Right ventricle myocardium inferior (tissue), 1 donor: ENCODE data around the gene DUOXA1. TPM values are rescaled to one million over a fixed set of nuclear protein-coding genes. Genes with fewer than 3 reads are reported as not detected.
"Not testable (repeated sequence)": the region's sequence is repeated elsewhere in the genome, so short reads cannot be mapped to it uniquely, and the experiment has no call there.

Source experiments
- ATAC-seq: fragments of 200-7000 bp; cut with Tn5 transposase; one replicate; pipeline ENCODE4 v1.9.1; 2020; ENCODE audit warnings: mild to moderate bottlenecking, moderate library complexity
- DNase-seq: peaks from one replicate; pipeline ENCODE4 v3.0.0; 2021; ENCODE audit errors: missing footprints
- intact Hi-C: fragments of 100-400 bp; cut with DNase I; formaldehyde crosslinking; loops from one replicate; pipeline ENCODE4 v1.11.0; 2022
- total RNA-seq: library from RNA; stranded (reverse); fragmentation: NEBNext Ultra II Directional; extraction: Animal tissue kit (Norgen Biotek cat#: 25700); gene quantifications from one replicate; pipeline ENCODE4 v1.2.1, GENCODE V29; 2021
- donor health status: DM: no; HTN: yes; CAD: no; lungs with severe emphysema.

The DUOXA1 gene
- total RNA-seq, 1 donor from 2014 or later: 0.68 TPM

DNA sequence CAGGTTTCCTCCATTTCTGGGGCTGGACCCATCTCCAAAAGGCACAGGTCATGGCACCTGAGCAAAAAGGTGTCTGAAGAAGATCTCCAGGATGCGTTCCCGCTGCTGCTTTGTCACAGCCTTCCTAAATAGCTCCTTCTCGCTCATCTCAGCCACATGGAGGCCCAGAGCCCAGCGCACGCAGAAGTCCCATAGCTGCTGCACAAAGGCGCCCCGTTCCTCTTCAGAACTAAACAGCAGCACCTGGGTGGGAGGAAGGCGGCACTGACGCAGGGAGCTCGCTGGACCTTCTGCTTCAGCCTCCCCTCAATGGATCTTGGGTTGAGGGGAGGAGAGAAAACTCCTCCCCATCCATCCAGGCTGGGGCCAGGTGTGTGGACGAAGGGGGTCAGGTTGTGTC is 24.1 kb downstream of the DUOXA1 start:
- DNase-seq: no peak
- no peak for ATAC-seq
- intact Hi-C loops: no loop called here

DNA sequence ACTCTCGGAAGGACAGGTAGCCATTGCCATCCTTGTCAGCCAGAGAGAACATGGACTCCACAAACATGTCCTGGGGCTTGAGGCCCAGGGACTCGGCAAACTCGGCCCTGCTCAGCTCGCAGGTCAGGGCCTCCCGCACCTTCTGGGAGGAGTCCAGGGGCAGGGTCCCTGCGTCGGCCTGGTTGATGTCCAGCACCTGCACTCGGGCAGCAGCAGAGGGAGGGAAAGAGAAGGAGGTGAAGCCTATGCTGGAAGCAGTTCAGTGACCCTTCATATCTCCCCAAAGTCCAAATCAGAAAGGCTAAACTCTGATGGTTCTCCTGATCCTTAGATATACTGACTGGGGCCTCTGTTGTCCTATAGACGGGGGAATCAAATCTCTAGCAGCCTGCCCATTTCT is 25.5 kb downstream of the DUOXA1 start:
- intact Hi-C loops, DNase-seq, ATAC-seq: not testable (repeated sequence)

DNA sequence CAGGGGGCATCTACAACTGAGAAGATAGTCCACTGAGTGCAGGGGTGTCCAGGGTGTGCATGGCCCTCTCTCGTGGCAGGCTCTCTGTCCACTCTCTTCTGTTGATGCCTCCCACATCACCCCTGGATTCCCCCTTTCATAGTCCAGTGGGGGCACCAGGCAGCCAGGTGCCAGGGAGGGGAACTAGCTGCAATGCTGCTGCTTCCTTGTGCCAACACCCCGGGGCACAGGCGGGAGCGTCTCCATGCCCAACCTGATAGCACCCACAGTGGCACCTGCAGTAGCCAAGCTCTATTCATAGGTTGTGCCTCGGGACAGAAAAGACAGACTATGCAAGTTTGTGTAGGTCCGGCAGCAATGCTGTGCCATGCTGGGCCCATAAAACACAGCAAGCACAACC is 27.5 kb downstream of the DUOXA1 start:
- ATAC-seq: no peak
- no peak for DNase-seq
- intact Hi-C loops: no loop called here

DNA sequence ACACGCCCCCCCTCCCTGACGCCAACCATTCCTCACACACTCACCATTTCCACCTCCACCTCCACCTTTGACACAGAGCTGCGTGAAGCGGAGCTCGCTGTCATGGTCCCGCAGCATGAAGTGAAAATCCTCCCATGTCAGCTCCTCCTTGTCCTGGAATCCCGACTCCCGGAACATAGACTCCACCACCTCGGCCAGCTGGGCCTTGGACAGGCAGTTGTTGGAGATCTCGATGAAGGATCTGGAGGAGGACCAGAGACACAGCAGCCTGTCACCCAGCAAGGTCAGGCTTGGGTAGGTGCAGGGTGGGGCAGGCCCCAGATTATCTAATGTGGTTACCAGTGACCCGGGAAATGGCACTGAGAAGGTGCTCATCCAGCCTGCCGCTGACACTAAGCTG is 27.9 kb downstream of the DUOXA1 start:
- intact Hi-C loops: no loop called here
- no peak for DNase-seq
- ATAC-seq: no peak

DNA sequence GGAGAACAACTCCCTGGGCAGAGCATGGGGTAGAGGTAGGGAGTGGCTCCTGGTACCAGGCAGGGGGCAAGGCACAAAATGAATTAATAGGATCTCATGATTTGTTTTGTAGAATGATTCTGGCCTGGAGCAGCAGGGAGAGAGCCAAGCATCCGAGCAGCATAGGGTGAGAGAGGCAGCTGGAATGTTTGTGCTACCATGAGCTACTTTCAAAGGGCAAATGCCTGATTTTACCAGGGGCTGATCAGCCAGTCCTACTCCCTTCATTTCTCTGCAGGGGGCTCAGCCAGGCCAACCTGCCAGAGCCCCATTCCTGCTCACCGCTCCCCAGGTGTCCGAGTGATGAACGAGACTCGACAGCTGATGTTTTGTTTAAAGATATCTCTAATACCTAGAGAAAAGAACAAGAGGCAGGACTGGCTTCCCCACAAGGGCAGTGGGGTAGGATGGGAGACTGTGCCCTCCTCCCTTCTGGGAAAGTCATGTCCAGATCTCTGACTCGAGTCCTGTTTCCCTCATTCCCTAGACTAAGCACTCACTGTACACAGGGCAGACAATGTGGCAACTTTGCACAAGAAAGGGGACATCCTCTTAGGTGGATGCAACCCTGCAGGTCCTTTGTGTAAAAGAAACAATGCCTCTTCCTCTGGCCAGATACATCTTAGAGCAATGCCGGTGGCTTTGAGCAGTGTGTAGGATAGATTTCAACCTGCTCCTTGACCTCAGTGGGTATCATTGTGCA is 28.6 kb downstream of the DUOXA1 start:
- no peak for ATAC-seq
- no peak for DNase-seq
- intact Hi-C loops: no loop called here

DNA sequence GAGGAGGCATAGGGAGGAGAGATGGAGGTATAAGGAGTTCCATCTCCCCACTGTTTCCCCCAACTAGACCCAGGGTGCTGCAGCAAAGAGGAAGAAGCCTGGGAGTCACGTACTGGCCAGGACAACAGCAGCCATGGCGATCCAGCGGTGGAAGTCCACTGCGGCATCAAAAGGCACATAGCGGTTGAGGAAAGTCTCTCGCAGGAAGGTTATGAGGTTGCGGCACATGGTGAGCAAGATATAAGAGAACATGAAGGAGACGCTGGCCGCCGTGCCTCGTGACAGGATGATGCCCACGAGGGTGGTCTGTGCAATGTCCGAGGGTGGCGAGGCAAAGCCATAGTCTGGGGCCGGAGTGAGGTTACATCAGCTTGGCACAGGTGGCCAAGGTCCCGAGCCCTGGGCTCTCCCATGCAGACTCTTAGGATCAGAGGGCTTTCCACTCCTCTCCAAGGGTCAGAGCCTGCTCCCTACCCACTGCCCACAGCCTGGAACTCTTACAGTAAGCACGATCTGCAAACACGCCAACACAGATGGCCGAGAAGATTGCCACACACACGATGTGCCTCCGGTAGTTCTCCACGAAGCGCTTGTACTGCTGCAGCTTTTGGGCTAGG is 30.0 kb downstream of the DUOXA1 start:
- no peak for ATAC-seq
- no peak for DNase-seq
- intact Hi-C loops: no loop called here

DNA sequence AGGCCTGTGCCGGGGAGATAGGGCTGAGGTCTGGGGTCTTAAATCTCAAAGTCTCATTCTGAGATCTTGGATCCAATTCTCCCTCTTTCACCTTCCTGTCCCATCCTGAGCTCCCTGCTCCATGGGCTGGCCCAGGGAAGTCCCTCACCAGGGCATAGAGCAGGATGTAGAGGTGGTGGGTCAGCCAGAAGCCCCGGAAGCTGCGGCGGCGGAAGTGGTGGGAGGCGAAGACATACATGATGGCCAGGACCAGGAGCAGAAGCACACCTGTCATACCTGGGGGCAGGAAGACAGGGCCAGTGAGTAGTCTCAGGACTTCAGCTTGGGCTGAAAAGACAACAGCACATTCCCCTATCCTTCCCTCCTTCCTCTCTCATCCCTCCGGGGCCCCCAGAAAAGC is 32.2 kb downstream of the DUOXA1 start:
- intact Hi-C loops: no loop called here
- DNase-seq (no peak), ATAC-seq (no peak)

DNA sequence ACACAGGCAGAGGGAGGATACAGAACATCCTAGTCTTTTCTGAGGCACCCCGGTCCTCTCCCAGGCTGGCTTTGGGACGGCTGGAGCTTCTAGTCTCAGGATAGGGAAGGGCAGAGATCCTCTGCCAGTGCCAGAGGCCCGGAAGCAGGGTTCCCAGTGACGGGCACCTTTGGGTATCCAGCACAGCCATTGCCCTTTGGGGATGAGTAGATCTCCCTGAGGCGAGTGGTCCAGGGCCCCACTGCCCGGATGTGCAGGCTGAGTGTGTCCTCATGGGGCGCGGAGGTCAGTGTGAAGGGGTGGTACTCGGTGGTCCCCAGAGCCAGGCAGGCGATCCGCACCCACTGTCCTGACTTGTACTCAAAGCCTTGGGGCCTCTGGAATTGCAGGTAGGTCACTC is 34.0 kb downstream of the DUOXA1 start:
- intact Hi-C loops: no loop called here
- DNase-seq: no peak
- no peak for ATAC-seq

DNA sequence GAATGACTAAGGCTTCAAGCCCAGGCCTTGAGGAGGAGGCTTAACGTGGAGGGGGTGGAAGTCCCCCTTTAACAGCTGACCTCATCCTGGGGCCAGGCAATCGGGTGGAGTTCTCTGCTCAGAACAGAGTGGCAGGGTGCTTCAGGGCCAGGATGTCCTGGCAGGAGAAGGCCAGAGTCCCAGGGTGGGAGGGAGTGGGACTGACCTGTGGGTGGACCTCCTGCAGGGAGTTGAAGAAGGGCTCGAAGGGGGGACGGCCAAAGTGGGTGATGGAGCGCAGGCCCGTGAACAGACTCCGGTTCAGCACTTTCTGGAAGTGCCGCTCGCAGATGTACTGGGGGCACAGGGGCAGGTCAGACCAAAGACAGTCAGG is 35.3 kb downstream of the DUOXA1 start:
- intact Hi-C loops: no loop called here
- DNase-seq: no peak
- no peak for ATAC-seq

DNA sequence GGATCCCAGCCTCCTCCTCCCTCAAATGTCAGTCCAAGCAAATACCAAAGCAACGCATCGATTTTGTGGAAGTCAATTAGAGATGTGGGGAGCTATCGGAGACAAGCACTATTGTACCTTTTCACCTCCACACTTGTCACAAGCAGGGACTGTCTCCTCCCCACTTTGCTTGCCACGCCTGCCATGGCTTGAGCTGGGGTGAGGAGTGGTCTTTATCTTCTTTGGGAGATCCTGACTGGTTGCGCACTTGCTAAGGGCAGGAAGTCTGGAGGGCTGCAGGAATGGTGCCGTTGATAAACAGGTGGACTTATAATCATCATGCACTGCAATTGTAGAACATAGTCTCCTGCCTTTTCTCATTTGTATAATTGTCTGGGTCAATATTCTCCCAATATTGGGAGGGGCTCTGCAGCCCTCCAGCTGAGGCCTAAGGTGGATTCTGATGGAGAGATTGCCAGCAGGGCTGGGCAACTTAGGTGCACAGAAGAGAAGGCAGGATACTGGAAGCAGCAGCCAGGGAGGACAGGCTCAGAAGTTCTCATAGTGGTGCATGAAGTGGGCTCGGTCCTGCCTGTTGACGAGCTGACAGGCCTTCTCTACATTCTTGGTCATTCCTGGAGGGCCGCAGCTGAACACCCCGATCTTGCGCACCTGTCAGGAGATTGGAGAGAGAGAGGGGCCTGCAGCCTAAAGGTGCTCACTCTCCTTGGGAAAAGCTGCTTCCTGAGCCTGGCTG is 35.9 kb downstream of the DUOXA1 start:
- no peak for DNase-seq
- no peak for ATAC-seq
- intact Hi-C loops: no loop called here

DNA sequence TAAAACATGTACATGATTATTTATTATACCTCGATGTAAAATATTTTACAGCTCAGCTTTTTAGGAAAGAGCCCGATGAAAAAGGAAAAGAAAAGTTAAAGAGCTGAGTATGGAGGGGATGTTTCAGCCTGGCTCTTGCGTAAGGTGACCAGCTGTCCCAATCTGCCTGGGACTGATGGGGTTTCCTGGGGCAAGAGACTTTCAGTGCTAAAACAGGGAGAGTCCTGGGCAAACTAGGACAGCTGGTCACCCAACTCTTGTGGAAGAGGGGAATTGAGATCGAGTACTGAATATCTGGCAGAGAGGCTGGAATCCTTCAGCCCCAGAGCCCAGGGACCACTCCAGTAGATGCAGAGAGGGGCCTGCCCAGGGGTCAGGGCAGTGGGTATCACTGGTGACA is 36.7 kb downstream of the DUOXA1 start:
- ATAC-seq (no peak), DNase-seq (no peak)
- intact Hi-C loops: no loop called here

DNA sequence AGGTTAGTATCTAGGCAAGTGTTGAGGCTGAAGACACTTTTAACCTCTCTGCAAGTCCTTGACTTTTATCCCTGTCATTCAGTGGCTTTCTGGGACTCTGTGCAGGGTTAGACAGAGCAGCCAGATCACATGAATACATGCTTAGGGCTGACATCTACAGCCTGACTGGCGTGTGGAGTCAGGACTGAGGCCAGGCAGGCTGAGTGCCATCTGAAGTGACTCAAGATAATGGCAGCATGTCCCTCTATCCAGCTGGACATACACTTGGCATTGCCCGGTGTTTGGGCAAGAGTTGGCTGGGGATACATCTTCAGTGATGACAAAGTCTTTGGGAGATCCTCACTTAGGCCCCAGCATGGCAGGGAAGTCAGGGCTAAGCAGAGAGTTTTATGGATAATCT is 38.1 kb downstream of the DUOXA1 start:
- intact Hi-C loops: no loop called here
- DNase-seq: no peak
- peak; percentile 92 for ATAC-seq

DNA sequence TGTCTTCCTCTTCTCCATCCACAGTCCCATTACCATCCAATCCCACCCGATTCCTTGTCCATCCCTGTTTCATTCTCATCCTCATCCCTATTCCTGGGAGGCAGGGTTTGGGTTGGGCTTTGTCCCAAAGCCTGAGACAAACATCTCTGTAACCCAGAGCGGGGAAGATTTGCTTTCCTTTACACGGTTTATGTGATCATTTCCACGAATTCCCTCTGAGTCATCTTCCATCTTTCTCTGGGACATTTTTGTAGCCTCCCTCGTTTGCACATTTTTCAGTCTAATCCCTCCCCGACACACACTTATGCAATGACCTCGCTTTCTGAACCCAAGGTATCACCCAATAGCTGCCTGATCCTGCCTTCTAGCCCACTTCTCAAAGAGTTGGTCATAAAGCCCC is 38.5 kb downstream of the DUOXA1 start:
- intact Hi-C loops: no loop called here
- no peak for DNase-seq
- ATAC-seq: no peak

DNA sequence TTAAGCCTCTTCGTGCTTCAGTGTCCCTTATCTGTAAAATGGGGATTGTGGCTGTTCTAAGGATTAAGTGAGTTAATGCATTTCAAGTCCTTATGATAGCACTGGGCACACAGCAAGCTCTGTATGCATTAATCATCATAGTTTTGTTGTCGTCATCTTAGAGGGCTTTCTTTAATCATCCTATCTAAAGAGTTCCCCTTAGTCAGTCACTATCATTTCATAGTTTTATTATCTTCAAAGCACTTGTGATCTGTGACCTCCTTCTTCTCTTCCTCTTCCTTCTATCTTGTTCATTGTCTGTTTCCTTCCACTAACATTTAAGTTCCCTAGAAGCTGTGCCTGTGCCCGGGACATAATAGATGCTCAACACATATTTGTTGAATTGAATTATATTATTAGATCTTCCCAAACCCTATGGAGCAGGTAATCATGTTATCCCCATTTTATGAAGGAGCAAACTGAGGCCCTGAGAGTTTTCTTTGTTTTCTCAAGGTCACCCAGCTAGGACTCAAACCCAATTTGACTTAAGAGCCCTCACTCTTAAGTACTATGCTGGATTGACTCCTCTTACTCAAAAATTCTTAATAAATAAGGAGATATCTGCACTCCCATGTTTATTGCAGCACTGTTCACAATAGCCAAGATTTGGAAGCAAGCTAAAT is 39.8 kb downstream of the DUOXA1 start:
- intact Hi-C loops: no loop called here
- DNase-seq: no peak
- ATAC-seq: no peak

DNA sequence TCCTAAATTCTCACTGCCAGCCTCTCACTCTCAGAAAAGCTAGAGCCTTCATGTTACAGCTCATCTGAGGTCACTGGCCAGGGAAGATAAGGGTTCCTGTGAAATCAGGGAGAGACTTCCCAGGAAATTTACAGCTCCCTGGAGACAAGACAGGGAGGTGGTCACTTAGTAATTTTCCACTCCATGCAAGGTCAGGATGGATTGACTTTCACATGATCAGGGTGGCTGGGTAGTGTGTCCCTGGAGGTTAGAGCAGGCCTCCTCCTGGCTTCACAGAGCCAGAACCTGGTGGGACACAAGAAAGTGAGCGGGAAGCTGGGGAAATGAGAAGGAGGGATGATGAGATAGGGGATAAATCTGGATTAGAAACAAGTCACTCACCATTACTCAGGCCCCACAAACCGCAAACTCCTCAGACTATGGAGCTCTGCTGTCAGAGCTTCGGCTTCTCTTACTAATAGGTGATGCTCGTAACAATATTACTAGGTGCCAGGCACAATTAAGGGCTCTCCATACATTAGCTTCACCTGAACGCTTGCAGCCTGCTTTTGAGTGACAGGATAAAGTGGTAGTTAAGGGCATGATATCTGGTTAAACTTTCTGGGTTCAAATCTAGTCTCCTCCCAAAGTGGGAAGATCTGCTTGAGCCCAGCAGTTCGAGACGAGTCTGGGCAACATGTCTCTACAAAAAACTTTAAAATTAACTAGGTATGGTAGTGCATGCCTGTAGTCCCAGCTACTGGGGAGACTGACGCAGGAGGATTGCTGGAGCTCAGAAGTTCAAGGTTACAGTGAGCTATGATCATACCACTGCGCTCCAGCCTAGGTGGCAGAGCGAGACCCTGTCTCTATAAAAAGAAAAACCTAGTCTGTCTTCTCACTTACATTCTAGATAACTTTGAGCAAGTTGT is 40.6 kb downstream of the DUOXA1 start:
- intact Hi-C loops: no loop called here
- ATAC-seq (no peak), DNase-seq (no peak)

DNA sequence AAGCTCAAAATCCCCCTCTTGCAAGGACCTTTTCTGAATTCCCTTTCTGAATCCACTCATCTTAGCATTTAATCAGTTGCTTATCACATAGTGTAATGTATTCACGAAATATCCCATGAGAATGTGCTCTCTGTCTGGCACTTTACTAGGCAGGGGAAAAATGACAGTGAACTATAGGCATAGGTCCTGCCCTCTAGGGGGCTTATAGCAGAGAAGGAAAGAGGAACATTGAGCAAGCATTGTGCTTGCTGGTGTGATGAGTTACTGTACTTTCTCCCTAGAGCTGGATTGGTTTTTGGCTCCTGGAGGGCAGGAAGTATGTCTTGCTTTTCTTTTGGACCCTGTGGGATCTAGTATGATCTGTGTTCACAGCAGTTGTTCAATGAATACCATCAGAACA is 42.2 kb downstream of the DUOXA1 start:
- no peak for ATAC-seq
- no peak for DNase-seq
- intact Hi-C loops: no loop called here

DNA sequence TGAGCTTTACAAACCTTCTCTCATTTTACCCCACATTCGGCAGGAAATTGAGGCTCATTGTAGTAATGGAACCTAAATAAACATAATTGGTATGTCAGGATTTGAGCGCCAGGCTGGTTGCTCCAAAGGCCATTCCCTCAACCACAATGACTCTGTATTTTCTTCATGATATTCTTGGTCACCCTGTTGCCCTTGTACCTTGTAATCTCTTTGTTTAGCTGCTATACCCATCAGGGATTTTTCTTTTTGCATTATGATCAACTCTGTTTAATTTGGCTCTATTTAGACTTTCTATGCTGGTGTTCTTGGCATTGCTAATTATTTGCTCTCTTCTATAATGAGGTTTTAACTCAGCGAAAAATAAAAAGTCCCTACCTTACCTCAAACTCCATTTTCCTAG is 45.5 kb downstream of the DUOXA1 start:
- intact Hi-C loops: no loop called here
- DNase-seq: no peak
- ATAC-seq: no peak

DNA sequence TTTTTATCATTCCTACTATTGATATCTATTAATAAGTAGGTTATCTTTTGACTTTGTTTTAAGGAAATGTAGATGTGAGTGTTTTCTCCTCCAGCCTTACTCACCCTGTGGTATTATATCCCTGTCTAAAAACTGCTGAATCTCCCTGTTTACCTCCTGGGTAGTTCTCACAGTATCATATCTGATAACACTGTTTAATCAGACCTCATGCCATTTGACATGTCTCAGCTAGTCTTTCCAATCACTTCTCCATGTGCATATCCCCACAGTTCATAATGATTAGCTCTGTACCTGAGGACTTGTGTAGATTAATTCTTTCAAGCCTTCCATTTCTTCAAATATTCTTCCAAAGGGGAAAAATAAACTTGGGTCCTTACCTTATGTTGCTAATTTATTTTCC is 46.5 kb downstream of the DUOXA1 start:
- intact Hi-C loops: no loop called here

DNA sequence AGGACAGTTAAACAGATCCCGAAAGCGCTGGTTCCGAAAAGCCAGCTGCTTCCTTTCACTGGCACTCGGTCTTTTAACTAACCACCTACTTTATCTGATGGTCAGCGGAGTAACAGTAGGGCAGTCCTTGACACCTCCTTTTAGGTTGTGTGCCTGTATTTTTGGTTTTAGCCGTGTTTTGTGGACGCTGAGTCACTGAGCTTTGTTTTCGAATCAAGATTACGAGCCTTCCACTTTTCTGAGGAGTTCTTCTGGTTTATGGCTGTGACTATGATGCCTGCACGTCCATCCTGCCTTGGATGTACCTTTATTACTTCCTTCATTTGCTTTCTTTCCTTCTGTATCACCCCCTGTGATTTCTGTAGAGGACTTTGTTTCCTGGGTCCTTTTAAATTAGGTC is 47.3 kb downstream of the DUOXA1 start:
- ATAC-seq, DNase-seq, intact Hi-C loops: not testable (repeated sequence)

More for the DNA sequence above, 46.5 kb downstream of the DUOXA1 start:
- ATAC-seq (no peak), DNase-seq (no peak)
